ENCODE results near the gene RHOC.

RHOC gene

DNA sequence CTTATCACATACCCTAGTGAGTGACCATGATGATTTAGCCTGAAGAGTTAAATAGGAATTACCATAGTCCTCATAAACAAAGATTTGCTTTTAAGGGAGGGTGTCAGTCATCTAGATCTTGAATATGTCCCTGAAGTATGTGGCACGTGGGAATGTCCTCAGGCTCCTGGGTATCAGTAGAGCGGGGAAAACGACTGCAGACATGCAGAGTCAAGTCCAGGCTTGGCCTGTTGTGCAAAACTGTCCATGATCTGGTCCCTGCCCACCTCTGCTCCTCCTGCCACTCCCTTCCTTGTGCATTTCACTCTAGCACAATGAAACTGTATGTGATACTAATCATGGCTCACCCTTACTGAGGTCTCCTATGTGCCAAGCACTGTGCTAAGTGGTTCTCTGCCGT is 19.6 kb downstream of the RHOC start:
- TF ChIP-seq, protein P1, sequence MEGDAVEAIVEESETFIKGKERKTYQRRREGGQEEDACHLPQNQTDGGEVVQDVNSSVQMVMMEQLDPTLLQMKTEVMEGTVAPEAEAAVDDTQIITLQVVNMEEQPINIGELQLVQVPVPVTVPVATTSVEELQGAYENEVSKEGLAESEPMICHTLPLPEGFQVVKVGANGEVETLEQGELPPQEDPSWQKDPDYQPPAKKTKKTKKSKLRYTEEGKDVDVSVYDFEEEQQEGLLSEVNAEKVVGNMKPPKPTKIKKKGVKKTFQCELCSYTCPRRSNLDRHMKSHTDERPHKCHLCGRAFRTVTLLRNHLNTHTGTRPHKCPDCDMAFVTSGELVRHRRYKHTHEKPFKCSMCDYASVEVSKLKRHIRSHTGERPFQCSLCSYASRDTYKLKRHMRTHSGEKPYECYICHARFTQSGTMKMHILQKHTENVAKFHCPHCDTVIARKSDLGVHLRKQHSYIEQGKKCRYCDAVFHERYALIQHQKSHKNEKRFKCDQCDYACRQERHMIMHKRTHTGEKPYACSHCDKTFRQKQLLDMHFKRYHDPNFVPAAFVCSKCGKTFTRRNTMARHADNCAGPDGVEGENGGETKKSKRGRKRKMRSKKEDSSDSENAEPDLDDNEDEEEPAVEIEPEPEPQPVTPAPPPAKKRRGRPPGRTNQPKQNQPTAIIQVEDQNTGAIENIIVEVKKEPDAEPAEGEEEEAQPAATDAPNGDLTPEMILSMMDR (IDR thresholded peaks at IDR 0.05; ENCODE audit: borderline replicate concordance, insufficient read depth, low read depth, low read length): no peak
- H3K4me3 ChIP-seq (ENCODE audit: low read depth, low read length): no peak overlapping the region

DNA sequence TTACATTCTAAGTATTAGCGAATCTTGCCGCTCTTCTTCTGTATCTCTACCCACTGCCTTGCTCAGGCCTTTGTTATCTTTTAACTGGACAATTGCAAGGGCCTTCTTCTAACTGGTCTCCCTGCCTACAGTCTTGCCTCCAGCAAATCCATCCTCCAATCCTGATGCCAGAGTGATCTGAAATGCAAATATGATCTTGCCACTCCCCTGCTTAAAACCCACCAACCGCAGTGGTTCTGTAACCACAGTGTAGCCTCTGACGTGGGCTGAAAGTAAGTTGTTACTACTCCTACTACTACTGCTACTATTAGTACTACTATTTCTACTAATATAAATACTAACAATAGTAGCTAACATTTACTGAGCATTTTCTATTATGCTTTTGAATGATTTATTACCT is 20.1 kb downstream of the RHOC start:
- TF ChIP-seq, protein P1 (IDR thresholded peaks at IDR 0.05; ENCODE audit: borderline replicate concordance, insufficient read depth, low read depth, low read length): no peak
- H3K4me3 ChIP-seq (ENCODE audit: low read depth, low read length): no peak overlapping the region

GRCh38 chr1:112686417-112686816 is 20.5 kb downstream of the RHOC start:
- no peak overlapping the region for H3K4me3 ChIP-seq (ENCODE audit: low read depth, low read length)
- TF ChIP-seq, protein P1 (IDR thresholded peaks at IDR 0.05; ENCODE audit: borderline replicate concordance, insufficient read depth, low read depth, low read length): no peak

DNA sequence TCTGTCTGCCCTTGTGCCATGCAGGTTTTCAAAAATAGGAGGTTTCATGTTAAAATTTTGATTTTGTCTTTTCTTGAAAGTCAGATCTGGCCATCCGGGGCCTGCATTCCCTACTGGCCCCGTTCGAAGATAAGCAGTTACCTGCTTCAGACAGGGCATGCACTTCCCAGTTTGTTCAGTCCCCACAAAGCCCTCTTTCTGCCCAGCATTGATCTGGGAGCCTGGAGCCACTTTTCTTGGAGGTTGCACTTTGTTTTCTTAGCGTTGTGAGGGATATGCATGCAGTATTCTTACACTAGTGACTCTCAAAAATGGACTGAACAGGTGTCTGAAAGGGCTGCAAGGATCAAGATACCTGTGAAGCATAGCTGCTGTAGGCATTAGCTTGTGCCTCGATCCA is 21.0 kb downstream of the RHOC start:
- TF ChIP-seq, protein P1 (IDR thresholded peaks at IDR 0.05; ENCODE audit: borderline replicate concordance, insufficient read depth, low read depth, low read length): no peak
- H3K4me3 ChIP-seq (ENCODE audit: low read depth, low read length): no peak overlapping the region

DNA sequence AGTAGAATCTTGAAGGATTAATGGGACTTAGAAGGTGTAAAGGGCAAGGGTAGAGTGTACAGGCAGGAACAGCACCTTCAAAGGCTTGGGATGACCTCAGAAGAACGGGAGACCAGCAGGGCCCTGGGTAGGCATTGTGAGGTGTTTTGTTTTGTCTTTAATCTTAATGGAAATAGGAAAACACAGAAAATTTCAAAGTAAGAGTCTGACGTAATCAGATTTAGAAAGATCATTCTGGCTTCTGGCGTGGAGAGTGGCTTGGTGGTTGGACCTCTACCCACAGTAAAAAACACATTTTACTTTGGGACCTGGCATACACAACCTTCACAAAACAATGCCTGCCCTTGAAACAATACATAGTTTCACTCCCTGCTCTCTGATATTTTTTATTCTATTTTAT is 28.3 kb downstream of the RHOC start:
- H3K4me3 ChIP-seq (ENCODE audit: low read depth, low read length): no peak overlapping the region
- TF ChIP-seq, protein P1 (IDR thresholded peaks at IDR 0.05; ENCODE audit: borderline replicate concordance, insufficient read depth, low read depth, low read length): no peak

- H3K4me3 ChIP-seq (ENCODE audit: low read depth, low read length): no peak overlapping the region
- TF ChIP-seq, protein P1 (IDR thresholded peaks at IDR 0.05; ENCODE audit: borderline replicate concordance, insufficient read depth, low read depth, low read length): no peak
Measured at GRCh38 chr1:112677501-112677900, 29.4 kb downstream of the RHOC start.

DNA sequence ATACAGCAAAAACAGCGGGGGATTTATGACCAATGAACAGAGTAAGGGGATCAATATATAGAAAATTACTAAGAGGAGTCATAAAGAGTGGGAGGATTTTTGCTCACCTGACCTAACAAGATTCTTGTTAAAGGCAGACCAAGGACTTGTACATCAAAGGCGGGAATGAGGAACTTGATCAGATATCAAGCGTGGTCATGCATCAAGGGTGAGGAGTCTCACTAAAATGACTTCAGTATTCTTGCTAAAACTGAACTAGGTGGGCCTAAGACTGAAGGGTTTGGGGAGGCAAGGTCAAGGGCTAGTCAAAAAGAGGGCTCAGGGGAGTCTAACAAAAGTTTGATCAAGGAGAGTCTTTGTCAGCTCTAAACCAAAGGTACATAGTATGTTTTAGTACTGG is 30.4 kb downstream of the RHOC start:
- no peak overlapping the region for H3K4me3 ChIP-seq (ENCODE audit: low read depth, low read length)
- TF ChIP-seq, protein P1 (IDR thresholded peaks at IDR 0.05; ENCODE audit: borderline replicate concordance, insufficient read depth, low read depth, low read length): no peak

Data from GM12875 (cell line).